ENCODE results near the gene ATXN1. TPM values are rescaled to one million over a fixed set of nuclear protein-coding genes. Genes with fewer than 3 reads are reported as not detected.
A peak's percentile ranks its signal among the peaks of the same experiment; 100 is the strongest.

ATXN1 gene
- total RNA-seq, 1 experiment from 2014 or later = 25.6 TPM

- CTCF ChIA-PET = no interaction called here
- no TSS peak for BruUV-seq (replicated peaks)
- no peaks in the 10 kb centered on the region for H3K9me3 ChIP-seq (ENCODE audit: low read depth, low read length, poor library complexity, severe bottlenecking)
These were observed 356.8 kb downstream of the ATXN1 start for GRCh38 chr6:16404456-16404855.

GRCh38 chr6:16403831-16404230, 357.4 kb downstream of the ATXN1 start:
- Histone ChIP-seq H3K4me3 (ENCODE audit: low read depth, low read length, poor library complexity, severe bottlenecking) (no peak overlapping the region), H3K4me1 (ENCODE audit: insufficient read depth, low read length, poor library complexity, severe bottlenecking) (no peaks in the 10 kb centered on the region), H3K9me3 (ENCODE audit: low read depth, low read length, poor library complexity, severe bottlenecking) (no peaks in the 10 kb centered on the region), H3K36me3 (ENCODE audit: insufficient read depth, low read length, poor library complexity, severe bottlenecking) (no peaks in the 10 kb centered on the region), H3K27ac (ENCODE audit: low read depth, low read length, poor library complexity, severe bottlenecking) (no peak overlapping the region), H3K27me3 (replicated peaks; ENCODE audit: insufficient read depth, low read depth, low read length, poor library complexity) (no peaks in the 10 kb centered on the region)
- no peak for DNase-seq (ENCODE audit: low spot score)
- intact Hi-C loops (cut with micrococcal nuclease; ENCODE audit: unreplicated experiment) = no loop called here
- CTCF ChIA-PET = interaction anchor here (0.7 kb wide), 1 partner anchor 72 kb away, joined by 3 read pairs; no protein-coding TSS in a partner anchor
- no TSS peak for BruUV-seq (replicated peaks)
- POLR2A ChIA-PET (ENCODE audit: low non-redundant PET) = no interaction called here
- TF ChIP-seq EZH2 (IDR thresholded peaks at IDR 0.05; ENCODE audit: borderline replicate concordance, low read depth, low read length, poor library complexity, severe bottlenecking) (no peak), CTCF (conservative IDR thresholded peaks at IDR 0.05; ENCODE audit: low read depth, low read length) (peak; percentile 43; the same call in 1 of the 2 replicates)

More at GRCh38 chr6:16404456-16404855, 356.8 kb downstream of the ATXN1 start:
- POLR2A ChIA-PET (ENCODE audit: low non-redundant PET) = no interaction called here
- H3K36me3 ChIP-seq (ENCODE audit: insufficient read depth, low read length, poor library complexity, severe bottlenecking) = no peaks in the 10 kb centered on the region
- H3K27me3 ChIP-seq (replicated peaks; ENCODE audit: insufficient read depth, low read depth, low read length, poor library complexity) = no peaks in the 10 kb centered on the region
- H3K4me3 ChIP-seq (ENCODE audit: low read depth, low read length, poor library complexity, severe bottlenecking) = no peak overlapping the region
- H3K4me1 ChIP-seq (ENCODE audit: insufficient read depth, low read length, poor library complexity, severe bottlenecking) = peaks cover 2% of the 10 kb centered on the region
- intact Hi-C loops (cut with micrococcal nuclease; ENCODE audit: unreplicated experiment) = no loop called here
- no peak overlapping the region for H3K27ac ChIP-seq (ENCODE audit: low read depth, low read length, poor library complexity, severe bottlenecking)
- TF ChIP-seq EZH2 (IDR thresholded peaks at IDR 0.05; ENCODE audit: borderline replicate concordance, low read depth, low read length, poor library complexity, severe bottlenecking) (no peak), CTCF (conservative IDR thresholded peaks at IDR 0.05; ENCODE audit: low read depth, low read length) (no peak)
- DNase-seq (ENCODE audit: low spot score) = no peak

- no peak for TF ChIP-seq CTCF (conservative IDR thresholded peaks at IDR 0.05; ENCODE audit: low read depth, low read length)
- no peak for TF ChIP-seq EZH2 (IDR thresholded peaks at IDR 0.05; ENCODE audit: borderline replicate concordance, low read depth, low read length, poor library complexity, severe bottlenecking)
- BruUV-seq (replicated peaks) = no TSS peak
These were observed 358.7 kb downstream of the ATXN1 start for GRCh38 chr6:16402581-16402900.

More at GRCh38 chr6:16402581-16402900, 358.7 kb downstream of the ATXN1 start:
- Histone ChIP-seq H3K9me3 (ENCODE audit: low read depth, low read length, poor library complexity, severe bottlenecking) (no peaks in the 10 kb centered on the region), H3K36me3 (ENCODE audit: insufficient read depth, low read length, poor library complexity, severe bottlenecking) (no peaks in the 10 kb centered on the region), H3K4me3 (ENCODE audit: low read depth, low read length, poor library complexity, severe bottlenecking) (no peak overlapping the region), H3K27ac (ENCODE audit: low read depth, low read length, poor library complexity, severe bottlenecking) (no peak overlapping the region), H3K4me1 (ENCODE audit: insufficient read depth, low read length, poor library complexity, severe bottlenecking) (no peaks in the 10 kb centered on the region), H3K27me3 (replicated peaks; ENCODE audit: insufficient read depth, low read depth, low read length, poor library complexity) (no peaks in the 10 kb centered on the region)
- POLR2A ChIA-PET (ENCODE audit: low non-redundant PET) = no interaction called here
- no peak for DNase-seq (ENCODE audit: low spot score)
- CTCF ChIA-PET = no interaction called here
- intact Hi-C loops (cut with micrococcal nuclease; ENCODE audit: unreplicated experiment) = no loop called here
